Fibroblast of lung (primary cell): ENCODE data around the gene DNAI2. TPM values are rescaled to one million over a fixed set of nuclear protein-coding genes. Genes with fewer than 3 reads are reported as not detected.

Experiments
- DNase-seq, 2 donors: peaks; one replicate each; pipeline versions ENCODE4 v3.0.0 to v3.0.0-alpha.2; 2010; ENCODE audit warnings: low read depth in 2 of 2
- H2AFZ ChIP-seq: 2 replicates; pipeline ENCODE4 v1.5.1; 2012; ENCODE audit warnings: low read length, control low read depth, inconsistent platforms
- H3K27ac ChIP-seq: 2 replicates; pipeline ENCODE4 v1.5.1; 2011; ENCODE audit warnings: low read length, control low read depth; ENCODE audit not compliant: insufficient read depth
- H3K27me3 ChIP-seq: 2 replicates; pipeline ENCODE4 v1.5.1; 2011; ENCODE audit warnings: mild to moderate bottlenecking, low read length; ENCODE audit not compliant: control insufficient read depth, insufficient read depth
- H3K36me3 ChIP-seq: 2 replicates; pipeline ENCODE4 v1.5.1; 2011; ENCODE audit warnings: low read length; ENCODE audit not compliant: control insufficient read depth, insufficient read depth
- H3K4me1 ChIP-seq: 2 replicates; pipeline ENCODE4 v1.5.1; 2011; ENCODE audit warnings: low read length; ENCODE audit not compliant: control insufficient read depth, insufficient read depth; ENCODE audit errors: extremely low read depth
- H3K4me2 ChIP-seq: 2 replicates; pipeline ENCODE4 v1.5.1; 2011; ENCODE audit warnings: low read length, control low read depth; ENCODE audit not compliant: insufficient read depth; ENCODE audit errors: extremely low read depth
- H3K4me3 ChIP-seq, 4 experiments: fragments of 200-600 bp in 1 of 4; sonication (generic) in 1 of 4; replicated peaks in 1 of 4; 2 replicates each; pipeline ENCODE4 v1.5.1; 2011 to 2016; ENCODE audit warnings: low read length in 4 of 4, low read depth in 3 of 4, mild to moderate bottlenecking in 3 of 4, control low read depth in 2 of 4, inconsistent platforms in 1 of 4, mixed read lengths in 1 of 4; ENCODE audit not compliant: insufficient read depth in 1 of 4; ENCODE audit errors: control extremely low read depth in 1 of 4
- H3K79me2 ChIP-seq: 2 replicates; pipeline ENCODE4 v1.5.1; 2012; ENCODE audit warnings: mild to moderate bottlenecking, low read length, inconsistent platforms; ENCODE audit not compliant: control insufficient read depth, insufficient read depth
- H3K9ac ChIP-seq: 2 replicates; pipeline ENCODE4 v1.5.1; 2011; ENCODE audit warnings: mild to moderate bottlenecking, low read length, control low read depth; ENCODE audit not compliant: insufficient read depth
- H3K9me3 ChIP-seq: 2 replicates; pipeline ENCODE4 v1.5.1; 2012; ENCODE audit warnings: low read depth, low read length; ENCODE audit not compliant: control insufficient read depth, insufficient read depth
- H4K20me1 ChIP-seq: 2 replicates; pipeline ENCODE4 v1.5.1; 2011; ENCODE audit warnings: low read length; ENCODE audit not compliant: control insufficient read depth, insufficient read depth; ENCODE audit errors: extremely low read depth
- CTCF ChIP-seq, 2 donors: IDR thresholded peaks in 1 of 2; conservative IDR thresholded peaks in 1 of 2; 1 replicate in 1 of 2; 2 replicates in 1 of 2; pipeline ENCODE4 v1.5.1; 2011 to 2012; ENCODE audit warnings: low read length in 2 of 2, control low read depth in 1 of 2, inconsistent platforms in 1 of 2, low read depth in 1 of 2, mild to moderate bottlenecking in 1 of 2
- EZH2 ChIP-seq: IDR thresholded peaks from 2 replicates; pipeline ENCODE4 v1.5.1; 2012; ENCODE audit warnings: low read length, control low read depth, mild to moderate bottlenecking; ENCODE audit errors: missing control alignments
- polyA plus RNA-seq, 2 donors: library from polyadenylated mRNA; depleted of rRNA in 1 of 2; stranded (reverse) in 1 of 2; unstranded in 1 of 2; fragments of >200 nt; gene quantifications; 2 replicates each; pipeline ENCODE4 v1.2.1, GENCODE V29; 2011 to 2012; ENCODE audit warnings: missing spikeins in 1 of 2
- total RNA-seq: library from RNA; depleted of rRNA; stranded (reverse); fragments of >200 nt; gene quantifications from 2 replicates; pipeline ENCODE4 v1.2.1, GENCODE V29; 2014

DNAI2 gene
- total and polyA plus RNA-seq, 2 donors (not counting 1 experiment from before 2014, with no cell fraction given): not detected

DNA sequence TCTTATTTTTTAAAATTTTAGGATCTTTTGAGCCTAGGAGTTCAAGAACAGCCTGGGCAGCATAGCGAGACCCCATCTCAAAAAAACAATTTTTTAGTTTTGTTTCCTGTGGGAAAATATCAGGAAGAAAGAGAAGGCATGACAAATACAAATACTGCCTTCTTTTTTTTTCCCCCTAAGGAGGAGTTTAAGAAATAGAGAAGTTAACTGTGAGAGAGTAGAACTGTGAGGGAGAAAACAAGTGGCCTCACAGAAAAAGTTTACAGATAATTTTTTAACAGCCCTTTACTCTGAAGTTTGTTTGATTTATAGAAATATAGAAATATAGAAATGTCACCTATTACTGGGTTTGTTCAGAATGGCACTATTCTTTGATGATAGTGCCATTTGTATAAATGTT, 39.5 kb upstream of the DNAI2 start:
- H4K20me1 ChIP-seq: no peaks in the 10 kb centered on the region
- H3K4me2 ChIP-seq: no peak overlapping the region
- DNase-seq: no peak
- no peaks in the 10 kb centered on the region for H3K9me3 ChIP-seq
- no peak overlapping the region for H3K4me3 ChIP-seq
- no peak overlapping the region for H3K9ac ChIP-seq
- TF ChIP-seq CTCF (conservative IDR thresholded peaks at IDR 0.05 in 1 of 2, IDR thresholded peaks at IDR 0.05 in 1 of 2; ENCODE audit: low read depth in 1 of 2, low read length in 2 of 2): no peak
- TF ChIP-seq EZH2: no peak
- no peak overlapping the region for H3K27ac ChIP-seq
- no peaks in the 10 kb centered on the region for H3K36me3 ChIP-seq
- H3K79me2 ChIP-seq: no peaks in the 10 kb centered on the region
- no peak overlapping the region for H2AFZ ChIP-seq
- H3K4me1 ChIP-seq: no peaks in the 10 kb centered on the region
- H3K27me3 ChIP-seq: no peaks in the 10 kb centered on the region

- H4K20me1 ChIP-seq: no peaks in the 10 kb centered on the region
- H3K9me3 ChIP-seq: no peaks in the 10 kb centered on the region
- no peak overlapping the region for H3K4me2 ChIP-seq
- H3K4me3 ChIP-seq: no peak overlapping the region
- H3K36me3 ChIP-seq: no peaks in the 10 kb centered on the region
- H2AFZ ChIP-seq: no peak overlapping the region
- H3K27me3 ChIP-seq: no peaks in the 10 kb centered on the region
- no peak for TF ChIP-seq EZH2
- no peak overlapping the region for H3K9ac ChIP-seq
- H3K4me1 ChIP-seq: no peaks in the 10 kb centered on the region
- no peaks in the 10 kb centered on the region for H3K79me2 ChIP-seq
- H3K27ac ChIP-seq: no peak overlapping the region
- DNase-seq: no peak
Measured at GRCh38 chr17:74235040-74235581, 38.9 kb upstream of the DNAI2 start.

DNA sequence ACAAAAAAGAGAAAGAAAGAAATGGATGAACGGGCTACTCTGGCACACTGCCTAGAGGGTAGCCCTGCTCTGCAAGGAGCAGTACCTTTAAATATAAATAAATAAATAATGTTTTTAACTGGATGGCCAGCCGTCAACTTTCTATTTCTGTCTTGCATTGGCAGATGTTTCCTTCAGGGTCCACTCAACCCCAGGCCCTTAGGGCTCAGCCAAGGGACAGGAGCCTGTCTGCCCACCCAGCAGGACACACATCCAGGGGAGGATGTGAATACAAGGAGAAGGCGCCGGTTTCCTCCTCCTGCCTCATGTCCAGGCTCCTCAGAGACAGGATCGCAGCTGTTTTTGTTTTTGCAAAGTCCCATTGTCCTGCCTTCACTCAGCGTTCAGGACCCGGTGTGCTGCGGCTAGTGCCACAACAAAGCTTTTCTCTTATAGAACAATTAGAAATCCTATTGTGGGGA, 38.1 kb upstream of the DNAI2 start:
- no peak overlapping the region for H2AFZ ChIP-seq
- no peak for TF ChIP-seq CTCF (conservative IDR thresholded peaks at IDR 0.05 in 1 of 2, IDR thresholded peaks at IDR 0.05 in 1 of 2; ENCODE audit: low read depth in 1 of 2, low read length in 2 of 2)
- TF ChIP-seq EZH2: no peak
- H3K4me3 ChIP-seq: no peak overlapping the region
- no peak overlapping the region for H3K27ac ChIP-seq
- no peaks in the 10 kb centered on the region for H3K4me1 ChIP-seq
- H3K79me2 ChIP-seq: no peaks in the 10 kb centered on the region
- no peak for DNase-seq
- H3K9ac ChIP-seq: no peak overlapping the region
- H3K9me3 ChIP-seq: no peaks in the 10 kb centered on the region
- no peaks in the 10 kb centered on the region for H3K27me3 ChIP-seq
- no peak overlapping the region for H3K4me2 ChIP-seq
- H4K20me1 ChIP-seq: no peaks in the 10 kb centered on the region
- no peaks in the 10 kb centered on the region for H3K36me3 ChIP-seq
